Measurements from ENCODE around the gene CCDC172.
"Not testable (repeated sequence)": the region's sequence is repeated elsewhere in the genome, so short reads cannot be mapped to it uniquely, and the experiment has no call there.

CCDC172 gene

GRCh38 chr10:116352125-116352524 is 27.9 kb downstream of the CCDC172 start:
- no peak for DNase-seq

DNA sequence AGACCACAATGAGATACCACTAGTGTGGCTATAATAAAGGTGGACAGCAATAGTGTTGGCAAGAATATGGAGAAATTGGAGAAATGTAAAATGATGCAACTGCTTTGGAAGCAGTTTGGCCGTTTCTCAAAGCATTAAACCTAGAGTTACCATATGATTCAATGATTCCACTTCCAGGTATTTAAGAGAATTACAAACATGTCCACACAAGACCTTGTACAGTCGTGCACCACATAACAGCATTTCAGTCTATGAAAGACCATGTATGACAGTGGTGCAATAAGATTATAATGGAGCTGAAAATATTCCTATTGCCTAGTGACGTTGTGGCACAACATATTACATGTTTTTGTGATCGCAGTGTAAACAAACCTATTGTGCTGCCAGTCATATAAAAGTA is 29.6 kb downstream of the CCDC172 start:
- DNase-seq, result no peak

DNA sequence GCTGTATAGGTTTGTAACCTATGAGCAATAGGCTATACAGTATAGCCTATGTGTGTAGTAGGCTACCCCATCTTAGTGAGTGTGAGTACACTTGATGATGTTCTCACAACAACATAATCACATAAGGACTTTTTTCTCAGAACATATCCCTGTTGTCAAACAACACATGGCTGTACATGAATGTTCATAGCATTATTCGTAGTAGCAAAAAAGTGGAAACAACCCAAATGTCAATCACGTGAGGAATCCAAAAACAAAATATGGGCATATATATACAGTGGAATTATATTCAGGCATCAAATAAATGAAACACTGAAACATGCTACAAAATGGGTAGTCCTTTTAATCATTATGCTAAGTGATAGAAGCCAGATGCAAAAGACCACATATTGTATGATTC is 31.1 kb downstream of the CCDC172 start:
- no peak for DNase-seq

DNA sequence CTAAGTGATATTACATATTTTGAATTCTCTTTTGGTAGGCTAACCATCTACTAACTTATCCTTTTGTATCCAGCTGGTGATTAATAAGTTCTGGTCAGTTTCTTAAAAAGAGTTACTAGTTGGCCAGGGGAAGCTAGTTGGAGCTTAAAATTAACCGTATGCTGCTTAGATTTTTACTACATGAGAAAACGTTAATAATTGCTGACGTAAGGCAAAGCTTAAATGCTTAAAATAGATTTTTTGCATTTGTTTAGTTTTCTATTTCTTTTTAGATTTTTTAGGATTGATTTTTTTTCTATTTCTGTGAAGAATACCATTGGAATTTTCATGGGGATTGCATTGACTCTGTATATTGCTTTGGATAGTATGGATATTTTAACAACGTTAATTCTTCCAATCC is 32.6 kb downstream of the CCDC172 start:
- no peak for DNase-seq

GRCh38 chr10:116364868-116365267 is 40.6 kb downstream of the CCDC172 start:
- no peak for DNase-seq

DNA sequence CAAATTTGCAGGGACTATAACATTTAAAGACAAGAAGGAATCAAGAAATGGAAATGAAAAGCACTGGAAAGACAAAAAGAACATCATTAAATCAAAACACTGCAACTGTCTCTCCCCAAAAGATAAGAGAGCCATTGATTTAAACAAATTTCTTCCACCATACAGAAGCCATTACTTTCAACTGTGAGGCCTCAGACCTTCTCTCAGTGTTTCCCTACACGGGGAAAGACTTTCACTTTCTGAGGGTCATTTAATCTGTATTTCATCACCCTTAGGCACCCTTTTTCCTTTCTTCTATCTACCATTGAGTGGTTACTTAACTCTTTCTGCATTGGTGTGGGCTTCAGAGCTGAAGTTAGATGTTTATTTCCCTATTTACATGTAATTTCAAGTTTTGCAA is 47.5 kb downstream of the CCDC172 start:
- no peak for DNase-seq

GRCh38 chr10:116382290-116382689 is 58.0 kb downstream of the CCDC172 start:
- no peak for DNase-seq

- no peak for DNase-seq
Observed at GRCh38 chr10:116385311-116385710, 61.1 kb downstream of the CCDC172 start.

DNA sequence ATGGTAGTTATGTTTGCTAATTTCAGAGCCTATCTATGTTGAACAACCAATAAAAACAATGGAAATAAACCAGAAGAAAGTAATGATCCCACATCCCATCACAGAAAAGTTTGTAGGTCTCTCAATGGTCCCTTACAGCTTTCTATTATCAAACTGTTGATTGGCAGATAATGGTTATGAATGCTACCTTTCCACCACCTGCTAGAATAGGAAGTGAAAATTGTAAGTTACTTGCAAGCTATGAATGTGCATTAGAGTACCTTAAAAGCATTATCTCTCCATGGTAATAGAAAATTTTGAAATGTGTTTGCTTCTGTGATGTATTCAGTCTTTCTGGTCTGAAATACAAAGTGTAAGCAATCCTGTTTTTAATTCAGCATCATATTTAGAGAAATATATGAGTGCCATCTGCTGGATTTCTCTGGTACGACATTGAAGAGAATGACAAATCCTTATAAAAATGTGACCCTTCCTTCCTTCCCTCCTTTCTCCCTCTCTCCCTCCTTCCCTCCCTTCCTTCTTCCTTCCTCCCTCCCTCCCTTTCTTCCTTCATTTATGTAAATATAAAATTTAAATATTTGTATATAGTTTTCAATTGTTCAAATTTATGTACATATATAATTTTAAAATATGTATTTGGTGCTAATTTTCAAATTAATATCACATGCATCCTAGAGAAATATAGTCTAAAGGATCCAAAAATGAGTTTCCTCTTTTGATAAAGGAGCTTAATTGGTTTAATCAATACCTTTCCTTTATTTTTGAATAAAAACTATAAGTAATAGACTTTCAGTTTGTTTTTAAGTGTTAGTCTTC is 62.0 kb downstream of the CCDC172 start:
- no peak for DNase-seq

DNA sequence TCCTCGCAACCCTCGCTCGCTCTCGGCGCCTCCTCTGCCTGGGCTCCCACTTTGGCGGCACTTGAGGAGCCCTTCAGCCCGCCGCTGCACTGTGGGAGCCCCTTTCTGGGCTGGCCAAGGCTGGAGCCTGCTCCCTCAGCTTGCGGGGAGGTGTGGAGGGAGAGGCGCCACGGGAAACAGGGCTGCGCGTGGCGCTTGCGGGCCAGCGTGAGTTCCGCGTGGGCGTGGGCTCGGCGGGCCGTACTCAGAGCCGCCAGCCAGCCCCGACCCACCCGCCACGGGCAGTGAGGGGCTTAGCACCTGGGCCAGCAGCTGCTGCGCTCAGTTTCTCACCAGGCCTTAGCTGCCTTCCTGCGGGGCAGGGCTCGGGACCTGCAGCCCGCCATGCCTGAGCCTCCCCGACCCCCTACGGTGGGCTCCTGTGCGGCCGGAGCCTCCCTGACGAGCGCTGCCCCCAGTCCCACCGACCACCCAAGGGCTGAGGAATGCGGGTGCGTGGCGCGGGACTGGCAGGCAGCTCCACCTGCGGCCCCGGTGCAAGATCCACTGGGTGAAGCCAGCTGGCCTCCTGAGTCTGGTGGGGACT is 69.1 kb downstream of the CCDC172 start:
- not testable (repeated sequence) for DNase-seq

GRCh38 chr10:116395223-116395985 is 71.2 kb downstream of the CCDC172 start:
- DNase-seq, result no peak

DNA sequence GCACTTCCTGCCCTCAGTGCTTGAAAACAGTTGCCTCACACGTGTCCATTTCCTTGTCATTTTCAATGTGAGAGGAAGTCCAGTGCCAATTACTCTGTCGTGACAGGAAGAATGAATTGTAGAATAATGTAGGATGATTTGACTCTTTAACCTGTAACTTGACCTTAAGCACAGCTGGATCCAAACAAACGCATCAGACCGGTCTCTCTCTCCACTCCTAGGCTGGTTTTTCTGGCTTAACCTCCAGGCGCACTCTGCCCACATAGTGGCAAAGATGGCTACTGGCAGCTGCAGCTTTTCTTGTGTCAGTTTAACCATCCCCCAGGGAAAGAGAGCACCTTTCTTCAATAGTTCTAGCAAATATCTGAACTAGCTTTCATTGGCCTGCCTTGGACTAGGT is 74.0 kb downstream of the CCDC172 start:
- DNase-seq, result no peak

DNA sequence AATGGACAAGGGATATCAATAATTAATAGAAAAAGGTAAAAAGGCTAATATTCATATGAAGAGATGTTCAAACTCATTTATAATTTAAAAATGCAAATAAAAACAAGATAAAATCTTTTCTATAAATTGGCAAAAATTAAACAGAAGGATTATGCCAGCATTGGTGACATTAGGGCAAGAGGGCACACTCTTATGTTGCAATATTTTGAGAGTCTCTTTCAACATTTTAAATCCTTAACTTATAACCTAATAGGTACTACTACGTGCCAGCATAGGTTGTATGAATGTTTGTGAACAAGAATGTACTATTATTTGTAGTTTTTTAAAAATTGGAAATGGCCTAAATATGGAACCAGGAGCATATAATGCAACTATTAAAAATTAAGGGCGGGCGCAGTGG is 78.6 kb downstream of the CCDC172 start:
- DNase-seq, result no peak

DNA sequence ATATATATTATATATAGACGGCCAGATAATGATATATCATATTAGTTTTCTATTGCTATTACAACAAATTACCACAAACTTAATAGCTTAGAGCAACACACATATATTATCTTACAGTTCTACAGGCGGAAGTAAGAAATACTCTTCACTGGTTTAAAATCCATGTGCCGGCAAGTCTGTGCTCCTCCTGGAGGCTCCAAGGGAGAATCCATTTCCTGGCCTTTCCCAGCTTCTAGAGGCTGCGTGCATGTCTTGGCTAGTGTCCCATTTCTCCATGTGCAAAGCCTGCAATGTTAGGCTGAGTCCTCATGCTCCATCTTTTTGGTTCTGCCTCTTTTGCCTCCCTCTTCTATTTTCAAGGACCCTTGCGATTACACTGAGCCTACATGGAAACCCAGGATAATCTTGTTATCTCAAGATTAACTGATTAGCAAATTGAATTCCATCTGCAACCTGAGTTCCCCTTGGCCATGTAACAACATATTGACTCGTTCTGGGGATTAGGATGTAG is 79.5 kb downstream of the CCDC172 start:
- no peak for DNase-seq

DNA sequence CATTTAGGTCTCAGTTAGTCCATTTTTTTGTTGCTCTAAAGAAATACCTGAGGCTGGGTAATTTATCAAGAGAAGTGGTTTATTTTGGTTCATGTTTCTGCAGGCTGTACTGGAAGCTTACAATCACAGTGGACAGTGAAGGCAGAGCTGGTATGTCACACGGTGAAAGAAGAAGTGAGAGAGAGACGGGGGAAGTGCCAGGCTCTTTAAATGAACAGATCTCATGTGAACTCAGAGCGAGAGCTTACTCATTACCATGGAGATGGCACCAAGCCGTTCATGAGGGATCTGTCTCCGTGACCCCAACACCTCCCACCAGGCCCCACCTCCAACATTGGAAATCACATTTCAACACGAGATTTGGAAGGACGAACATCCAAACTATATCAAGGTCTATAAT is 84.5 kb downstream of the CCDC172 start:
- DNase-seq, result no peak

- no peak for DNase-seq
Observed at GRCh38 chr10:116410351-116410750, 86.1 kb downstream of the CCDC172 start.

GRCh38 chr10:116417821-116418220 is 93.6 kb downstream of the CCDC172 start:
- DNase-seq, result no peak

DNA sequence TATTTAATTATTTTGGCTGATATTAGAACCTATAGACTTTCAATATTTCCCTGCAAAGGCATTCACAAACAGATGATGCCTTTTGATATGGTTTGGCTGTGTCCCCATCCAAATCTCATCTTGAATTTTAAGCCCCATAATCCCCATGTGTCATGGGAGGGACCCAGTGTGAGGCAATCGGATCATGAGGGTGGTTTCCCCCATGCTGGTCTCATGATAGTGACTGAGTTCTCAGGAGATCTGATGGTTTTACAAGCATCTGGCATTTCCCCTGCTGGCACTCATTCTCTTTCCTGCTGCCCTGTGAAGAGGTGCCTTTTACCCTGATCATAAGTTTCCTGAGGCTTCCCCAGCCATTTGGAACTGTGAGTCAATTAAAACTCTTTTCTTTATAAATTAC is 94.1 kb downstream of the CCDC172 start:
- no peak for DNase-seq

DNA sequence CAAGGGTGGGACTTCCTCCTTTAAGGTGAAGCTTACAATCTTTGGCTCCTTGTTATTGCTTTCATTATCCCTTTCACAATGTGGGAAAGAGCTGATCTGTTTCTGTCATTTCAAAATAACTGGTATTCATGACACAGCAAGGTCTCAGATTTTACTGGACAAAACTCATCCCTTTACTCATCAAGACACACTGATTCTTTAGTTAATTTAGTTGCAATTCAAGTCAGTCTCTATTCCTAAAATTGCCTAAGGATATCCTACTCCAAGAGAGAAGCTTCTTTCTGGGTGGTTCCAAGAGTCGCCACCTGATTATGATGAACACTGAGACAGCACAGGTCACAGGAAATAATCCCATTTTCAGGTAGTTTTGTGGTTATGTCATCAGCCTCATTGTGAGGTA is 97.6 kb downstream of the CCDC172 start:
- no peak for DNase-seq

DNA sequence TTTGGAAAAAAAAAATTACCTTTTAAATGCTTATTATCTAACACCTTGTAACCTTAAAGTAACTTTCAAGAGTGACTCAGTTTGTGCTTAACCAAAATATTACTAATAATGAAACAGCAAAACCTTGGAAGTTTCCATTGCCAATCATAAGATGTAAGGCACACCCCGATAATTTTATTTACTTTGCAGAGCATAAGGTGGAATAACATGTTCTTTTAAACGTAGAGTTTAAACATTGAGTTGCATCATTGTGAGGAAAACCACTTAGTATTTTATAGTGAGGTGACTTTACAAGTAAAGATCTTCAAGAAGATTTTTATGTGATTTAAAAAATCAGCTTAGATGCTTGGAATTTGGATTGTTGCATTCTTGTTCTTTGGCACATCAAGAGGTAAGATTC is 103.4 kb downstream of the CCDC172 start, which contains the start of gene PNLIPRP3:
Gene PNLIPRP3 (plus strand): TSS at position 177 of the 400 bp plus-strand sequence. CDS start 166 bp downstream, at position 343.
- DNase-seq, result no peak

GRCh38 chr10:116429288-116429977 is 105.2 kb downstream of the CCDC172 start:
- DNase-seq, result no peak
